ENCODE measurements around the gene MYBPC1. TPM values are rescaled to one million over a fixed set of nuclear protein-coding genes. Genes with fewer than 3 reads are reported as not detected.

MYBPC1 gene
- total and polyA plus RNA-seq, 2 of the 4 experiments (the other 2 are of a cell fraction) = not detected

- TF ChIP-seq MAFK (IDR thresholded peaks at IDR 0.05; ENCODE audit: low read depth, low read length) (no peak), MXI1 (IDR thresholded peaks at IDR 0.05; ENCODE audit: borderline replicate concordance, low read depth, low read length) (no peak), MAZ (IDR thresholded peaks at IDR 0.05; ENCODE audit: borderline replicate concordance, low read depth, low read length) (no peak), RCOR1 (IDR thresholded peaks at IDR 0.05; ENCODE audit: insufficient replicate concordance, low read length) (no peak), NFE2L2 (IDR thresholded peaks at IDR 0.05; ENCODE audit: low read depth, low read length) (no peak), CEBPB (IDR thresholded peaks at IDR 0.05; ENCODE audit: low read depth, low read length) (no peak)
- peak; percentile 78 for DNase-seq
- dilution Hi-C loops (cut with HindIII; ENCODE audit: low sequenced_read_pairs, unreplicated experiment) = no loop called here
Observed at GRCh38 chr12:101719566-101719965, 124.8 kb downstream of the MYBPC1 start.

More at GRCh38 chr12:101719566-101719965, 124.8 kb downstream of the MYBPC1 start:
- H2BK15ac ChIP-seq (ENCODE audit: low read depth, low read length) = no peak overlapping the region
- peaks cover 7% of the 10 kb centered on the region; the same call in 1 of the 2 replicates for H3K9me1 ChIP-seq (ENCODE audit: insufficient read depth, low read length)
- in situ Hi-C loops (cut with MboI; ENCODE audit: low sequenced_read_pairs) = no loop called here
- H3K4me2 ChIP-seq (ENCODE audit: low read depth, low read length) = peak overlapping the region; percentile 53; the same call in 1 of the 2 replicates
- no peak overlapping the region for H3K27ac ChIP-seq (ENCODE audit: insufficient read depth, low read length)
- H2BK5ac ChIP-seq (ENCODE audit: low read depth, low read length, poor library complexity, severe bottlenecking) = no peak overlapping the region
- no peak overlapping the region for H3K23ac ChIP-seq (ENCODE audit: low read depth, low read length)
- ATAC-seq (ENCODE audit: low read depth) = peak; percentile 87
- H3K4ac ChIP-seq (ENCODE audit: low read depth, low read length) = no peak overlapping the region
- H2AK9ac ChIP-seq (replicated peaks; ENCODE audit: low read depth, low read length, poor library complexity) = no peak overlapping the region
- intact Hi-C loops (cut with micrococcal nuclease) = no loop called here
- H3K14ac ChIP-seq (replicated peaks; ENCODE audit: low read depth, low read length) = no peak overlapping the region
- H2BK120ac ChIP-seq (ENCODE audit: low read depth, low read length) = no peak overlapping the region
- peaks cover 3% of the 10 kb centered on the region; the same call in 1 of the 2 replicates for H3K36me3 ChIP-seq (ENCODE audit: control insufficient read depth, insufficient read depth, low read length)
- H3K9ac ChIP-seq (ENCODE audit: low read depth, low read length) = no peak overlapping the region
- H4K5ac ChIP-seq (ENCODE audit: low read depth, low read length) = no peak overlapping the region
- H3K56ac ChIP-seq (ENCODE audit: extremely low read depth, insufficient read depth, low read length) = no peak overlapping the region
- no peaks in the 10 kb centered on the region for H3K9me3 ChIP-seq (ENCODE audit: control insufficient read depth, insufficient read depth, low read length)
- H2AK5ac ChIP-seq (ENCODE audit: low read depth, low read length) = no peak overlapping the region
- H3K27me3 ChIP-seq (ENCODE audit: control insufficient read depth, insufficient read depth, low read length) = no peaks in the 10 kb centered on the region
- no peak overlapping the region for H3K18ac ChIP-seq (ENCODE audit: low read depth, low read length)
- no peak overlapping the region for H2AFZ ChIP-seq (replicated peaks; ENCODE audit: low read length, poor library complexity)
- no TSS peak for BruUV-seq (replicated peaks)
- no peak overlapping the region for H3K4me3 ChIP-seq (ENCODE audit: insufficient read depth, low read depth, low read length)
- H3K4me1 ChIP-seq (ENCODE audit: control insufficient read depth, insufficient read depth, low read length) = no peaks in the 10 kb centered on the region; the same call in 1 of the 2 replicates
- no peak overlapping the region for H4K8ac ChIP-seq (ENCODE audit: low read depth in 2 of 2, low read length in 2 of 2)
- ChIA-PET CTCF (no interaction called here), POLR2A (ENCODE audit: unreplicated experiment) (no interaction called here)
- H4K20me1 ChIP-seq (ENCODE audit: insufficient read depth, low read length) = no peaks in the 10 kb centered on the region
- H3K79me1 ChIP-seq (ENCODE audit: low read depth in 1 of 2, low read length in 2 of 2) = no peaks in the 10 kb centered on the region; a peak in 1 of 4 replicates
- H4K91ac ChIP-seq (ENCODE audit: insufficient read depth, low read depth, low read length) = no peak overlapping the region
- no peak overlapping the region for H2BK20ac ChIP-seq (ENCODE audit: low read depth, low read length)

Measured in IMR-90 (cell line).